Choroid plexus epithelial cell (primary cell): ENCODE results near the gene CELA1.
A peak's percentile ranks its signal among the peaks of the same experiment; 100 is the strongest.

ENCODE experiments used
- DNase-seq: peaks from one replicate; pipeline ENCODE4 v3.0.0-alpha.2; 2010; ENCODE audit warnings: low read depth
- H3K4me3 ChIP-seq: 2 replicates; pipeline ENCODE4 v1.5.1; 2011; ENCODE audit warnings: low read depth, mild to moderate bottlenecking, control low read depth, low read length, moderate library complexity
- CTCF ChIP-seq: conservative IDR thresholded peaks from 2 replicates; pipeline ENCODE4 v1.5.1; 2011; ENCODE audit warnings: low read depth, mild to moderate bottlenecking, control low read depth, inconsistent platforms, low read length, moderate library complexity

CELA1 gene

GRCh38 chr12:51390457-51390856 lies 44.0 kb upstream of the CELA1 start:
- H3K4me3 ChIP-seq, result no peak overlapping the region
- DNase-seq, result no peak
- no peak for TF ChIP-seq CTCF

GRCh38 chr12:51389302-51389999 lies 43.0 kb upstream of the CELA1 start:
- peak; percentile 52 for DNase-seq
- TF ChIP-seq CTCF, result no peak
- no peak overlapping the region for H3K4me3 ChIP-seq

GRCh38 chr12:51388846-51389245 lies 42.4 kb upstream of the CELA1 start:
- peak; percentile 28 for DNase-seq
- TF ChIP-seq CTCF, result no peak
- no peak overlapping the region for H3K4me3 ChIP-seq

- H3K4me3 ChIP-seq, result no peak overlapping the region
- no peak for TF ChIP-seq CTCF
- peak; percentile 61 for DNase-seq
Measured at GRCh38 chr12:51388069-51388799, 41.8 kb upstream of the CELA1 start.

- no peak overlapping the region for H3K4me3 ChIP-seq
- no peak for TF ChIP-seq CTCF
- DNase-seq, result no peak
Measured at GRCh38 chr12:51386351-51386750, 39.9 kb upstream of the CELA1 start.

- H3K4me3 ChIP-seq, result no peak overlapping the region
- TF ChIP-seq CTCF, result no peak
- no peak for DNase-seq
Measured at GRCh38 chr12:51383269-51383905, 36.9 kb upstream of the CELA1 start.
